Ovary (tissue), 9 donors: ENCODE data around the gene COL4A4. TPM values are rescaled to one million over a fixed set of nuclear protein-coding genes. Genes with fewer than 3 reads are reported as not detected.

Source experiments
- DNase-seq, 5 donors: peaks; one replicate each; pipeline ENCODE4 v3.0.0-alpha.2; 2019 to 2020
- H3K27ac ChIP-seq, 2 donors: fragments of 200-600 bp; one replicate each; pipeline versions ENCODE4 v1.5.1 to v1.8.0; 2019 to 2022
- H3K27me3 ChIP-seq: fragments of 200-600 bp; one replicate; pipeline ENCODE4 v1.8.0; 2022
- H3K36me3 ChIP-seq: fragments of 200-600 bp; sonication (generic); one replicate; pipeline ENCODE4 v1.5.1; 2019
- H3K4me1 ChIP-seq: one replicate; pipeline ENCODE4 v1.8.1; 2013; ENCODE audit warnings: mild to moderate bottlenecking, moderate library complexity; ENCODE audit not compliant: insufficient read depth
- H3K4me3 ChIP-seq: fragments of 200-600 bp; sonication (generic); one replicate; pipeline ENCODE4 v1.5.1; 2017
- H3K9me3 ChIP-seq, 2 donors: fragments of 200-600 bp in 1 of 2; sonication (generic) in 1 of 2; one replicate each; pipeline versions ENCODE4 v1.5.1 to v1.8.1; 2013 to 2019; ENCODE audit warnings: mild to moderate bottlenecking in 1 of 2, moderate library complexity in 1 of 2
- CTCF ChIP-seq, 3 donors: fragments of 450-650 bp in 2 of 3; fragments of 200-600 bp in 1 of 3; IDR thresholded peaks; one replicate each; pipeline versions ENCODE4 v1.5.1 to v1.8.0; 2016 to 2022; ENCODE audit warnings: antibody characterized with exemption in 3 of 3, mild to moderate bottlenecking in 1 of 3
- EP300 ChIP-seq: sonication (generic); formaldehyde crosslinking; IDR thresholded peaks from one replicate; pipeline ENCODE4 v1.6.1; 2017; ENCODE audit warnings: antibody characterized with exemption
- POLR2A ChIP-seq: fragments of 450-650 bp; IDR thresholded peaks from one replicate; pipeline ENCODE4 v1.6.1; 2017; ENCODE audit warnings: antibody characterized with exemption, mild to moderate bottlenecking, moderate library complexity
- WGBS, 3 donors: extraction: QIAGEN DNeasy Blood & Tissue Kit in 1 of 3; methylation state at CpG; one replicate each; pipeline versions ENCODE4 v1.1.5 to v1.1.7; 2013 to 2017; 5-methylcytosine and 5-hydroxymethylcytosine counted together
- intact Hi-C, 4 donors: fragments of 100-400 bp; cut with DNase I; formaldehyde crosslinking; loops; one replicate each; pipeline versions ENCODE4 v1.11.0 to v1.15.1; 2022 to 2023
- polyA plus RNA-seq, 2 donors: library from polyadenylated mRNA; stranded (reverse); fragments of 200-250 nt in 1 of 2; fragments of 350-450 nt in 1 of 2; fragmentation: Illumina TruSeq in 1 of 2; extraction: RNeasy Lipid Tissue Mini Kit (QIAGEN cat#74804) in 1 of 2; gene quantifications; one replicate each; pipeline ENCODE4 v1.2.3, GENCODE V29; 2013 to 2014
- total RNA-seq, 7 donors: library from RNA; depleted of rRNA in 2 of 7; stranded (reverse); fragments of >200 nt in 2 of 7; fragmentation: NEBNext Ultra II Directional in 3 of 7; extraction: Animal tissue kit (Norgen Biotek cat#: 25700) in 3 of 7; gene quantifications; one replicate each; pipeline versions ENCODE4 v1.1.0 to v1.2.4, GENCODE V29; 2016 to 2023
- donor health status: DM: no; HTN: no; CAD: no; lungs with moderate emphysema.
- donor health status: DM: no; HTN: no; CAD: no.
- donor health status: Bipolar disorder and iron deficiency.
- donor health status: DM: yes; HTN: yes; CAD: no.
- donor health status: DM: no; HTN: no; CAD: no.
- donor health status: DM: yes; HTN: yes; CAD: no.

The COL4A4 gene
- total and polyA plus RNA-seq, 9 donors, result 0.30 to 8.3 (median 2.0) TPM

GRCh38 chr2:227057060-227057459, 106.9 kb downstream of the COL4A4 start:
- intact Hi-C loops, result no loop called here
- Histone ChIP-seq H3K36me3 (no peaks in the 10 kb centered on the region), H3K27ac (no peak overlapping the region), H3K9me3 (no peaks in the 10 kb centered on the region), H3K4me3 (no peak overlapping the region), H3K27me3 (no peaks in the 10 kb centered on the region), H3K4me1 (no peaks in the 10 kb centered on the region)
- DNase-seq, result no peak
- no peak for TF ChIP-seq POLR2A
- no peak for TF ChIP-seq CTCF (IDR thresholded peaks at IDR 0.05)
- no peak for TF ChIP-seq EP300
- WGBS, 3 donors, result 89 to 95% (median 90%) methylated on average over 1 of the region's 1 CpG

GRCh38 chr2:227054006-227054405, 110.0 kb downstream of the COL4A4 start:
- Histone ChIP-seq H3K9me3 (no peaks in the 10 kb centered on the region), H3K4me3 (no peak overlapping the region), H3K36me3 (no peaks in the 10 kb centered on the region), H3K27ac (no peak overlapping the region), H3K27me3 (no peaks in the 10 kb centered on the region), H3K4me1 (no peaks in the 10 kb centered on the region)
- DNase-seq, result no peak
- TF ChIP-seq EP300, result no peak
- TF ChIP-seq POLR2A, result no peak
- no peak for TF ChIP-seq CTCF (IDR thresholded peaks at IDR 0.05)
- WGBS, 3 donors, result 8 to 11% (median 11%) methylated on average over 1 of the region's 1 CpG
- intact Hi-C loops, result no loop called here

- 73 to 76% (median 75%) methylated on average over 6 of the region's 6 CpGs for WGBS, 3 donors
- intact Hi-C loops, result no loop called here
- Histone ChIP-seq H3K36me3 (no peaks in the 10 kb centered on the region), H3K27me3 (no peaks in the 10 kb centered on the region), H3K4me1 (no peaks in the 10 kb centered on the region), H3K4me3 (no peak overlapping the region), H3K9me3 (no peaks in the 10 kb centered on the region), H3K27ac (no peak overlapping the region)
- TF ChIP-seq EP300 (no peak), CTCF (IDR thresholded peaks at IDR 0.05) (no peak), POLR2A (no peak)
- no peak for DNase-seq
These were observed 111.1 kb downstream of the COL4A4 start for GRCh38 chr2:227052879-227053278.

- no peak overlapping the region for H3K4me3 ChIP-seq
- 78 to 86% (median 84%) methylated on average over 3 of the region's 3 CpGs for WGBS, 3 donors
- no peaks in the 10 kb centered on the region for H3K36me3 ChIP-seq
- no peaks in the 10 kb centered on the region for H3K4me1 ChIP-seq
- TF ChIP-seq EP300 (no peak), CTCF (IDR thresholded peaks at IDR 0.05) (no peak), POLR2A (no peak)
- no peak for DNase-seq
- intact Hi-C loops, result no loop called here
- H3K9me3 ChIP-seq, result no peaks in the 10 kb centered on the region
- no peak overlapping the region for H3K27ac ChIP-seq
- no peaks in the 10 kb centered on the region for H3K27me3 ChIP-seq
These were observed 120.0 kb downstream of the COL4A4 start for GRCh38 chr2:227043981-227044380.
